Amniotic epithelial cell (primary cell): ENCODE measurements around the gene PTPN12.
A peak's percentile ranks its signal among the peaks of the same experiment; 100 is the strongest.
"Not testable (repeated sequence)": the region's sequence is repeated elsewhere in the genome, so short reads cannot be mapped to it uniquely, and the experiment has no call there.

Source experiments
- DNase-seq: peaks from one replicate; pipeline ENCODE4 v3.0.0-alpha.2; 2010; ENCODE audit warnings: low read depth

Gene PTPN12

DNA sequence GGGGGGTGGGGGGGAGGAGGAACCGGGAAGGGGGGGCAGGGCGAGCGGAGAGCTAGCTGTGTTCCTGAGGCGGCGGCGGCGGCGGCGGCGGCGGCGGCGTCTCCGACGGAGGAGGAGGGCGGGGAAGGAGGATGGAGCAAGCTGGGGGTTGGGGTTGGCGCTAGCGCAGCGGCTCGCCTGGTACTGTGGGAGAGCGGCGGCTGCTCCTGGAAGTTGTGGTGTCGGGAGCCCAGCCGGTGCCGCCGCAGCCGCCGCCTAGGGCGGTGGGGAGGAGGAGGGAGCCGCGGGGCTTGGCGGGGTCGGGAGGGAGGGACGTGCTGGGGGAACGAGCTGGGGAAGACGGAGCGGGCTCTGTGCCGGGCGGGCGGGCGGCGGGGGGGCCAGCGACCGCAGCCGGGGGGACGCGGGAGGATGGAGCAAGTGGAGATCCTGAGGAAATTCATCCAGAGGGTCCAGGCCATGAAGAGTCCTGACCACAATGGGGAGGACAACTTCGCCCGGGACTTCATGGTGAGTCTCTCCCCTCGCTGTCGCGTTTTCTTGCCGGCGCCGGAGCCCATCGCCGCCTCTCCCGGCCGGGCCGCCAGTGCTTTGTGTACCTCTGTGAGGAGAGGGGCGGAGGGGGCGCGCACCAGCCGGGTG, at the start of gene PTPN12:
TSS of gene PTPN12 (plus strand) at position 160 of the 642 bp plus-strand sequence. CDS start at position 412, 252 bp downstream.
- DNase-seq, result peak; percentile 80

DNA sequence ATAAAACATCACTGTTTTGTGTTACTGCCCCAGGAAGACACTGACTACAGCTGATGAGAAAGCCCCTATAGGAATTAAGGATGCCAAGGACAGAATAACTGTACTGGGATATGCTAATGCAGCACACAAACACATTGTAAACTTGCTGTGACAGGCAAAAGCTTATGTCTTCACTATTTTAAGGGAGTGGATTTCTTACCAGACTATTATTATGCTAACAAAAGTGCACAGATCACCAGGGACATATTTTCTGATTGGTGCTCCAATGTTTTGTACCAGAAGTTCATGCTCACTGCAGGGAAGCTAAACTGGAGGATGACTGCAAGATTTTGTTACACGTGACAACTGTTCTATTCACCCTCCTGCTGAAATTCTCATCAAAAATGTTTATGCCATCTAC, 48.1 kb upstream of the PTPN12 start:
- no peak for DNase-seq

DNA sequence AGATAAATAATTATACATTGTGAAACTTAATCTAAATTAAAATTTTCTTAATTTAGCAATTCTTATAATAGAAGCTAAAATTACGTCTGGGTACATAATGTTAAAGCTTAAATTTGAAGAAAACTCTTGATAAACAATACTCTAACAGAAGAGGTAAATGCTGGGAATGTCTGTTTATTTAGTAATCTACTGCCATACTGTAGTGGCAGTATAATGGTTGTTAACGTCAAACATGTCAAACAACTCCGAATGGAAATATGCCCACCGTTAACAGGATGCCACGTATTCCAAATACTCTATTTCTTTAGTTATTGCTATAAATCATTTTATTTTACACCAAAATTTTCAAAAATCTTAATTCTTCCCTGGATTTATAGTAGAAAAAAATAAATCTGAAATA, 40.0 kb upstream of the PTPN12 start:
- no peak for DNase-seq

DNA sequence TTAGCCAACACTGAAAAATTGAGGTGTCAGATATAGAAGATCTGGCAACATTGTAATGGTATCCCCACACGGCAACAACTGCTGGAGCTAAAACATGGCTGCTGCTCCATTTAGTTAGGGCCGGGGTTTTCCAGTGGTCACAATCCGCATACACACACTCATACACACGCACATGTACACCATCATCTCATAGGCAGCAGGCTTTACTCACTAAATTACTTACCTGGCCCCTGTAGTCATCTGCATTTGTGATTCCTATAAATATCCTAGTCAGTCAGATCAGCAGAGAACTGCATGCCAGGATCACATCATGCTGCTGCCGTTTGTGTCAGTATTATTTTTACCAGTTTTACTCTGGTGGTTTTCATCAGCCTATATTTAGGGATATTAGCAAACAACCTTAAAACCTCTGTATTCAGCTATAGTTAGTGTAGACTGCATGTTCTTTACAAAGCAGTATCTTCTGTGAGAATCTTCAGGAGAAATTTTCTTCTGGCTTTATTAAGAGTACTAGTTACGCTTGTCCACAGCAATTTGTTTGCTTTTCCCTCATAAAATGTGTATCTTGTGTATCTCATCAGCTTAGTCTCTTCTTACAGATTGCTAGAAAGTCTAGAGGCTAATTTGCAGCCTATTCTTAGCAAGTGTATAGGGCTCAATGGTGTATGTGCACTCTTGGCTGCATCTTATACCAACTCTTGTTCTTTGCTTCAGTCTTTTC, 38.3 kb upstream of the PTPN12 start:
- no peak for DNase-seq

DNA sequence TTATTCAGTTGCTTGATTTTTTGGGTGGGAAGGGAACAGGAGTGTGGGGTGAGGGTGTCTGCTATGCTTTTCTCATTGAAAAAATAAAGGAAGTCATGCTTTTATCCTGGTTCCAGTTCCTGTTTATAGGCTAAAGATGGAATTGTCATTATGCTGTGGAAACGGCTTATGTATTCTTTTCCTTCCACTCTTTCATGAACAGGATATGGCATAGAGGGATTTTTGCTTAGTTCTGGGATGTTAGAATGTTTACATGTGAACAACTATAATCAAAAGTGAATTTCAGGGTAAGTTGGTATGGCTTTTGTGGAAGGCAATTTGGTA, 35.9 kb upstream of the PTPN12 start:
- no peak for DNase-seq

DNA sequence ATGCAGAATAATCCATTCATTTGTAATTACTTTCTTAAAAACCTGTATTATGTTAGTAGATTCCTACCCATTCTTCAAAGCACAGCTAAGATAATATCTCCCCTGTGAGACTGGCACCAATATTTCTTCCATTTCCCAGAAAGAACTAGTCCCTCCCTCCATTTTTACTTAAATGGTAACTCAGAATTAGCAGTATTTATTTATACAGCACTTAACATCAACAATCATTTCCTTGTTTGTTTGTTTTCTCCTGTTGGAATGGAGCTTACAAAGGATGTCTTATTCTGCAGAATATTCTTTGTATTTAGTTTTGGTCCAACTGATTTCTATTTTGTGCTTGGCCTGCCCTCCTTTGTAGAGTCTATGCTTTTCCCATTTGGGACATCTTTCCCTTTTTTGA, 32.1 kb upstream of the PTPN12 start:
- no peak for DNase-seq

DNA sequence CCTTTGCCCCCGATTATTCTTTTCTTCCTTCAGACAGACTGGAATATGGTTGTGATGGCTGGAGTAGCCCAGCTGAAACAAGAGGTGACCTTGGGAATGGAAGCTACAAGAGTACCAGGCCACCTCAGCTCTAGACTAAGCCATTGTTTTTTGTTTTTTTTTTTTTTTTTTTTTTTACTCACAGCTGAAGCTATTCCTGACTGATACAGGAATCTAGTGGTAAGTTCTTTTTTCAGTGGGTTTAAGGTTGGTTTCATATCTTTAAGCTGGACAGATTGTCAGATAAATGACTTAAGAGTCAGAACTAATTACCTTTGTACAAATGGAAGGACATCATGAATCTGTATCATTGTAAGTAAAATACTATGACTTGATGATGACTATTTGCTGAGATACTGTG, 30.2 kb upstream of the PTPN12 start:
- no peak for DNase-seq

DNA sequence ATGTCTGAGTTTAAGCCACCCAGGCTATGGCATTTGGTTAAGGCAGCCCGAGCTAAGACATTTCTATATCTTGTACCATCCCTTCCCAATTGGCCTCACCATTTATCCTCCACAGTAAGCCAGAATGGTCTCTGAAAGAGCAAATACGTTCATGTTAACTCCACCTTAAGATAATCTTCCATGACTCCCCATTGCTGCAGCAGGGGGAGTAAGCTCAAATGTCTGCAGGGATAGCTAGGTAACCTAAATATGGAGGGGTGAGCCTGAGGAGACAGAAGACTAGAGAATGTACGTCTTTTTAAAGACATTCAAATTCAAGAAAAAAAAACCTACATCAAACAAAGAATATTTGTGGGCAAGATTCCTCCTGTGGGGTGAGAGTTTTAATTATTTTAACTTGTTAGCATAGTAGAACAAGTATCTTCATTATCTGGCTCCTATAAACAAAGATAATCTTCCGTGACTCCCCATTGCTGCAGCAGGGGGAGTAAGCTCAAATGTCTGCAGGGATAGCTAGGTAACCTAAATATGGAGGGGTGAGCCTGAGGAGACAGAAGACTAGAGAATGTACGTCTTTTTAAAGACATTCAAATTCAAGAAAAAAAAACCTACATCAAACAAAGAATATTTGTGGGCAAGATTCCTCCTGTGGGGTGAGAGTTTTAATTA, 24.0 kb upstream of the PTPN12 start:
- DNase-seq, result not testable (repeated sequence)

DNA sequence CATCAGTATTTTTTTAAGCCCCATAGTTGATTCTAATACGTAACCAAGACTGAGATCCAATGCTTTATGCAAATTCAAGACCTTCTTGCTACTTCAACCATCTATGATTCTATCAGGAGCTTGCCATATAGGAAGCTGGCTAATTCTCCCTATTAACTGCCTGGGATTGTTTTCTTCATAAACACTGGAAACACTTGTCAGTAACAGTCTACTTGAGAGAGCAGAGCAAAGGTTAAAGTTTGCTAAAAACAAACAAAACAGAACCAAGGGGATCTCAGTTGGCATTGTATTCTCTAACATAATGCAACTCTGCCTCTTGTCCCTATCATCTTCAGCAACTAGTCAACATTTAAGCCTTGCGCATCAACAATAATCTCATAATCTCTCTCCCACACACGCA, 21.0 kb upstream of the PTPN12 start:
- no peak for DNase-seq

DNA sequence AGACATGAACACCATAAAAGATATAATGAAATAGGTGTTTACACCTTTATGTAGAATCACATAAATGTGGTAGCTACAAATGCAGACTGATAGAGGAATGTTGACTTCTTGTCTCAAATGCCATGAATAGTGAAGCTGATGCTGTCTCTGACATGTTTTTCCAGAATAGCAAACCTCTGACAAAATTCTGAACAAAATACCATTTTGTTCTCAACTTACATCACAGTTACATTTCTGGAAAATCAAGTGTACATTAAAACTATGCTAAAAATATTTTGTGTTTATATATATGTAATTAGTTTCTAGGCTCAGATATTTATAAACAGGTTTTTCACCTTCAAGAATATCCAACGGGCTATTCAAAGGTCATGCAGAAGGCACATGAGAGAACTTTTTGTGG, 16.8 kb upstream of the PTPN12 start:
- no peak for DNase-seq

DNA sequence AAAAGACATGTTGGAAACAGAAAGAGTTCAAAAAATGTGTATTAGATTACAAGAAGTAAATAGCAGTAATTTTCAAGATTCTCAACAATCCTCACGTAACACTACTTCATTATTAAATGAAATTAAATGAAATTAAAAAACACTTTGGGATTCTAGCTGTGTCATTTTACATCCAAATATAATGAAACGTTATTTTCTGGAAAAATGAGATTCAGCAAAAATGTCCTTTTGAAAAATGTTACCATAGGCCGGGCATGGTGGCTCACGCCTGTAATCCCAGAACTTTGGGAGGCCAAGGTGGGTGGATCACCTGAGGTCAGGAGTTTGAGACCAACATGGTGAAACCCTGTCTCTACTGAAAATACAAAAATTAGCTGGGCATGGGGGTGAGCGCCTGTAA, 15.6 kb upstream of the PTPN12 start:
- not testable (repeated sequence) for DNase-seq

DNA sequence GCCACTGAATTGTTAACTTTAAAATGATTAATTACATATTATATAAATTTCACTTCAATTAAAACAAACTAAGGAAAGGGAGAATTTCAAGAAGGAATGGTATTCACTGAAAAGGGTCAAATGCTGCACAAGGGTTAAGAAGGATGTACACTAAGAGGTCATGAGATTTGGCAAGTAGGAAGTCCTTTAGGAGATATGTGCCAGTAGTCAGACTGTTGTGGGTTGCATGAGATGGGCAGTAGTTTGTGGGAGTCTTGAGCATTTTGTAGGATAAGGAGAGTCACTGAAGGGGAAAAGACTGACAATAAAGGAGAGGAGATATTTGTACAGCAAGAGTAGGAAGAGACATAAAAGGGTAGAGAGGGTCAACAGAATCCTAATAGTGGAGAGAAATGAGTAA, 12.4 kb upstream of the PTPN12 start:
- DNase-seq, result no peak

DNA sequence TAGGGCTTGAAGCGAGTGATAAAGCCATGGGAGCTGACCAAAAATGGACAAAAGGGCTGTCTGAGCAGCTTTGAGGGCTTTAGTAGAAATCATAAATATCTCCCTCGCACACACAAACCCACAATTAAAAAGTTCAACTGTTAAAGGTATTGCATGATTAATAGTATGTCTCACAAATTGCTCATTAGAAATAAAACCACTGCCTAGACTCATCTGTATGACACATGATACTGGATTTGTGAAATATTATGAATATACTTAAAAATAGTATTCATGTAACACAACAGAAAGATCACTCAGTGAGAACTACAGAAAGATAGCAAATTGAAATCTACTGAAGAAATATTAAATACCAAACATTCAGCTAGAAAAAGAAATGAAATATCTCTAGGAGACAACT, 11.9 kb upstream of the PTPN12 start:
- DNase-seq, result peak; percentile 46

DNA sequence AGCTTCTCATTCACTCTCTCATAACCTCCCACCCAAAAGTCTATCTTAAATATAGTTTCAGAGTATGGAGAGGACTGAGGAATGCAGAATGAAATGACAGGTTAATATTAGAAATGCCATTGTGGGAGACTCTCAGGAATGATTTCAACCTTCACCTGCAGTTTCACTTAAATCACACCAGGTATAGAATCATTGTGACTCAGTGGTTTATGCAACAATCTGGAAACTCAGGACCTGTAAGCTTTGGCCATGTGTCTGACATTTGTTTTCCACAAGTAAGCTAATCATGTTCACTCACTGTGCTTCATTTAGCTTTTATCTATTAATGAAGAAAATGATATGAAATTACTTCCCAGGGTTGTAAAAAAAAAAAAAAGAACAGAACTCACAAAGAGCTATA, 8.7 kb upstream of the PTPN12 start:
- no peak for DNase-seq

DNA sequence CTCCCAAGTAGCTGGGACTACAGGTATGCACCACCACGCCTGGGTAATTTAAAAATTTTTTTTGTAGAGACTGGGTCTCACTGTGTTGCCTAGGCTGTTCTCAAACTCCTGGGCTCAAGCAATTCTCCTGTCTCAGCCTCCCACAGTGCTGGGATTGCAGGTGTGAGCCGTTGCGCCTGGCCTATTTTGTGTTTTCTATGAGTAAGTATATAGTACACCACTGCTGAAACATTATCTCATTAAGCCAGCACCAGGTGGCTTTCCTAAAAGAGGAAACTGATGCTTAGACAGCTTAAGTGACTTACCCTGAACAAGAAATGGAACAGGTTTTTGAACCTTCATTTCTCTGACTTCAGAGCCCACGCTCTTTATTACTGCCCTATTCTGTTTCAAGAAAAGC, 7.8 kb upstream of the PTPN12 start:
- DNase-seq, result no peak

DNA sequence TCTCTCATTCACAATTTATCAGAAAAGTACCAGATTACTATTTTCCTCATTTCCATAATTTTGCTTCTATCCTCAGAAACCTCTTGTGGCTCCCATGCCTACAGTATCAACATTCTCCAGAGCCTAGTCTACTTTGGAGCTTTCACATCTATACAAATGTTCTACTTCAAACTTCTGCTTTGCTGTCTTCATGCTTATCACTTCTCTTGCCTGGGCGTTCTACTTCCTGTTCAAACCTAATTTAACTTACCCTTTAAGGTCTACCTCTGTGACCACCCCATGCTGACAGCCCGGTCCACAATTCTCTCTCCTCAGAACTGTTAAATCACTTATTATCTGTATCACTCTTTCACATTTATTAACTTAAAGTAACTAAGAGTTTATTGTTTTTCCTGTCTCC, 6.1 kb upstream of the PTPN12 start:
- no peak for DNase-seq

DNA sequence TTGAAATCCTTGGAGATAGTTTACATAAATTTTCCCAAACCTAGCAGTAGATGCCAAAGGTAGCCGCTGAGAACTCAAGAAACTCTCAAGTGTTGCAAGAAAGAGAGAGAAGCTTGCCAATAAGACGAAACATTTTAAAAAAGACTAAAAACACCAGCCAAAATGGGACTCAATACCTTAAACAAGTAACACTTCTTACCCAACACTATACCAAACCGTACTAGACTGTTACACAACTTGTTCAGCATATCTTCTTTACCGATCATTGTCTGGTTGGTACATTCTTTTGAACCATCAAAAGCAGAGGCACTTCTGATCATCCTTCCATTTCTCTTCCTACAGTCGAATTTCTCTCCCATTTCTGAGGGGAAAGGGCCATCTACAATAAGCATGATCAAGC, 4.8 kb upstream of the PTPN12 start:
- no peak for DNase-seq

DNA sequence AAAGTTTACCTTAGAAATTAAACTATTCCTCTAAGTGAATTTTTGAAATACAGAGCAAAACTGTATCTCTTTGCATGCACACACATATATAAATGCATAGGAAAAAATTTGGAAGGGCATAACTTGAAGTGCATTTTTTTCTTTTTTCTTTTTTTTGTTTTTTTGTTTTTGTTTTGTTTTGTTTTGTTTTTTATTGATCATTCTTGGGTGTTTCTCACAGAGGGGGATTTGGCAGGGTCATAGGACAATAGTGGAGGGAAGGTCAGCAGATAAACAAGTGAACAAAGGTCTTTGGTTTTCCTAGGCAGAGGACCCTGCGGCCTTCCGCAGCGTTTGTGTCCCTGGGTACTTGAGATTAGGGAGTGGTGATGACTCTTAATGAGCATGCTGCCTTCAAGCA, 4.4 kb upstream of the PTPN12 start:
- DNase-seq, result not testable (repeated sequence)

DNA sequence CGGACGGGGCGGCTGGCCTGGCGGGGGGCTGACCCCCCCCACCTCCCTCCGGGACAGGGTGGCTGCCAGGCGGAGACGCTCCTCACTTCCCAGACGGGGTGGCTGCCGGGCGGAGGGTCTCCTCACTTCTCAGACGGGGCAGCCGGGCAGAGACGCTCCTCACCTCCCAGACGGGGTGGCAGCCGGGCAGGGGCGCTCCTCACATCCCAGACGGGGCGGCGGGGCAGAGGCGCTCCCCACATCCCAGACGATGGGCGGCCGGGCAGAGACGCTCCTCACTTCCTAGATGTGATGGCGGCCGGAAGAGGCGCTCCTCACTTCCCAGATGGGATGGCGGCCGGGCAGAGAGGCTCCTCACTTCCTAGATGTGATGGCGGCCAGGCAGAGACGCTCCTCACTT, 3.0 kb upstream of the PTPN12 start:
- not testable (repeated sequence) for DNase-seq

DNA sequence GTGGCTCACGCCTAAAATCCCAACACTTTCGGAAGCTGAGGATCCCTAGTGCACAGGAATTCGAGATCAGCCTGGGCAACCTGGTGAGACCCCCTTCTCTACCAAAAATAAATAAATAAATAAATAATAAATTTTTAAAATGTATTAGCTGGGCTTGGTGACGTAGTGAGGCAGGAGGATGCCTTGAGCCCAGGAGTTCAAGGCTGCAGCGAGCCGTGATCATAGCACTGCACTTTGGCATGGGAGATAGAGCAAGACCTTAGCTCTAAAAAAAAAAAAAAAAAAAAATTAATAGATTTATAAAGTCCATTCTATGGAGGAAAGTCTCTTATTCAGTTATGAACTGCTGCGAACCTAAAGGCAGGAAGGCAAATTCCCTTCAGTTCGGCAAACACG, 1.1 kb upstream of the PTPN12 start:
- no peak for DNase-seq

DNA sequence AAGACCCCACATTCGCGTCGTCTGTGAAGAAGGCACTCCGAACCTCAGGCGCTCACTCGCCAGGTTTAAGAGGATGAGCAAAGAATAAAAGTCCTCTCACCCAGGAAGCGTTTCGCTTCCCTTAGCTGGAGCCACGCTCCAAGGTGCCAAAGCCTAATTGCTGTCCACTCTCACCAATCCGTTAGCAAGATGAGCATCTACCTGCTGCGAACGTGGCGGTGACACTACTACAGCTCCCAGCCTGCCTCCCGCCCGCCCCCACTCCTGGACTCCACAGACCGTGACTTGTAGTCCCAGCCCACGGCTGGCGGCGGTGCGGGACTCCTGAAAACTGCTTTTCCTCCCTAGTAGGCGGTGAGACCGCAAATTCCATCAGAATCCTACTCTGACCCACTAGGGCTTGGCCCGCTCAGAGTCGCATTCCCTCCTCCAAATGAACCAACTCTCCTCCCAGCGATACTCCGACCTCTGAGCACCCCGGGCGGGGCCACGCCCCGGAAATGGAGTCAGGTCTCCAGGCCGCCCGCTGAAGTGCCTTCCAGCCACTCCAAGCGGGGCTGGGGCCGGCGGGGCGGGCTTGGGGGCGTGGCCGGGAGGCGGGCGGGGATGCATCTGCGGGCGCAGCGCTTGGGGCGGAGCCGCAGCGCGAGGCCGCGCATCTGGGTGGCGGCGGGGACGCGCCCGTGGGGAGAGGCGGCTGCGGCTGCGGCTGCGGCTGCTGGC, 521 bp upstream of the PTPN12 start:
- peak; percentile 94 for DNase-seq

DNA sequence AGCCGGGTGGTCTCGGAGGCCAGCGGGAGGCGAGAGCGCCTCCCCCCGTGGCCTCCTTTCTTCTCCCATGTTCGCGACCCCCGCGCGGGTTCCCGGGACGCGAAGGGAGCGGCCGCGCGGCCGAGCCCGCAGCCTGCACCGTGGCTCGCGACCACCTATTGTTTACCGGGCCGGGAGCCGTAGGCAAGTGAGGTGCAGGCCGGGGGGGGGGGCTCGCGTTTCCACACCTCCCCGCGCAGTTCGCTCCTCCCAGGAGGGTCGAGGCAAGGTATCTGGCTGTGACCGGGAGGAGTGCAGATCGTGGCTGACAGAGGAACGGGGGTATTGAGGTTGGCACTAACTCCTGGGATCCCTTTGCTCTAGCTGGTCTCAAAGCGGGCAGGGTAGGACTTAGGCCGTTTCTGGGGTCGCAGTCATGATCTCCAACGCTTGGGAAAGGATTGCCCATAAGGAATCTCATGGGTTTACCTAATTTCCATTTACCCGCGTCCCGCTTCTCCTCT, 734 bp downstream of the PTPN12 start:
- DNase-seq, result peak; percentile 23
